Large intestine (tissue), 3 donors: ENCODE measurements around the gene SNRK. TPM values are rescaled to one million over a fixed set of nuclear protein-coding genes. Genes with fewer than 3 reads are reported as not detected.
A peak's percentile ranks its signal among the peaks of the same experiment; 100 is the strongest.

Experiments
- DNase-seq, 2 donors: peaks; one replicate each; pipeline versions ENCODE4 v3.0.0 to v3.0.0-alpha.2; 2013
- H3K27ac ChIP-seq: one replicate; pipeline ENCODE4 v1.5.1; 2013; ENCODE audit warnings: low read length
- H3K27me3 ChIP-seq: 2 replicates; pipeline ENCODE4 v1.6.1; 2013; ENCODE audit warnings: low read length; ENCODE audit not compliant: control insufficient read depth, insufficient read depth
- H3K36me3 ChIP-seq: 2 replicates; pipeline ENCODE4 v1.6.1; 2013; ENCODE audit warnings: low read length; ENCODE audit not compliant: control insufficient read depth, insufficient read depth
- H3K4me1 ChIP-seq: one replicate; pipeline ENCODE4 v1.6.1; 2013; ENCODE audit warnings: low read length; ENCODE audit not compliant: control insufficient read depth, insufficient read depth
- H3K4me3 ChIP-seq: one replicate; pipeline ENCODE4 v1.5.1; 2013; ENCODE audit warnings: low read length
- H3K9me3 ChIP-seq: one replicate; pipeline ENCODE4 v1.6.1; 2013; ENCODE audit warnings: mild to moderate bottlenecking, low read depth, low read length, moderate library complexity; ENCODE audit not compliant: control insufficient read depth
- WGBS: methylation state at CpG from one replicate; pipeline ENCODE4 v1.1.5; 2013; ENCODE audit warnings: low lambda C conversion rate; ENCODE audit not compliant: insufficient coverage; 5-methylcytosine and 5-hydroxymethylcytosine counted together
- polyA plus RNA-seq: library from polyadenylated mRNA; unstranded; fragments of 120-200 nt; gene quantifications from one replicate; pipeline ENCODE4 v1.2.1, GENCODE V29; 2013

Gene SNRK
- polyA plus RNA-seq, 1 donor, result 30.3 TPM

- no CpG with 5 or more reads among the region's 9 CpGs for WGBS
- H3K4me1 ChIP-seq, result no peaks in the 10 kb centered on the region
- H3K4me3 ChIP-seq, result no peak overlapping the region
- H3K36me3 ChIP-seq, result peaks cover 3% of the 10 kb centered on the region
- no peaks in the 10 kb centered on the region for H3K27me3 ChIP-seq
- no peak overlapping the region for H3K27ac ChIP-seq
- H3K9me3 ChIP-seq, result no peaks in the 10 kb centered on the region
- DNase-seq, result no peak
Measured at GRCh38 chr3:43366885-43367284, 80.5 kb downstream of the SNRK start.

GRCh38 chr3:43369404-43370292 is 83.3 kb downstream of the SNRK start:
- no peak for DNase-seq
- Histone ChIP-seq H3K27me3 (no peaks in the 10 kb centered on the region), H3K4me3 (no peak overlapping the region), H3K9me3 (no peaks in the 10 kb centered on the region), H3K36me3 (peaks cover 3% of the 10 kb centered on the region), H3K4me1 (no peaks in the 10 kb centered on the region), H3K27ac (no peak overlapping the region)
- WGBS, result no CpG with 5 or more reads among the region's 8 CpGs

DNA sequence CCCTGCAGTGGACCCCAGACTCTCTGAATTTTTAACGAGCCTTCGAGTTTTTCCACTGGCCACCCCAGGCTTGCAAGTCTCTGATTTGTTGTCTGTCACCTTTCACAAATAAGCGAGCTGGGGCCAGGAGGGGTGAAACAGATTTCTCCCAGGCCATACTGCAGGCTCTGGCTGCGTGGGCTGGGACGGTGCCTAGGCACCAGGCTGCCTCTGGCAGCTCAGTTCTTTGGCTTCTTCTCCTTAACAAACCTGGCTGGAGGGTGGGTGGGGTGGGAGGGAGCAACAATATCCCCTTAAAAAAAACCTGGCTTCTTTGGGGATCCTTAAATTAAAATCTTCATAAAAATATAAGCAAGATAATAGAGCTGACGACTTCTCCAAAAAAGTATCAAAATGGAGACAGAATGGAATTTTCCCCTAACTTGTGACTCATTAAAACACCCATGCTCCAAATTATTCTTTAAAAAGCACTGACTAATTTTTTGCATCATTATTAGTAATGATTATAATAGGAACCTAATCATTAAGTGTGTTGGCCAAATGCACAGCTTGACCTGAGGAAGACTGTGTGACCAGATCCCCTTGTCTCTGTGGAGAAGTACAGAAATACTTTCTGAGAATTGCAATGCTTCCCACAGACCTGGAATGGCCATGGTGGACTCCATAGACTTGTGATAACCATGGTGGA is 84.1 kb downstream of the SNRK start:
- H3K27ac ChIP-seq, result no peak overlapping the region
- H3K27me3 ChIP-seq, result no peaks in the 10 kb centered on the region
- WGBS, result 100% methylated on average over 1 of the region's 6 CpGs
- no peaks in the 10 kb centered on the region for H3K4me1 ChIP-seq
- no peak for DNase-seq
- no peaks in the 10 kb centered on the region for H3K36me3 ChIP-seq
- H3K9me3 ChIP-seq, result no peaks in the 10 kb centered on the region
- no peak overlapping the region for H3K4me3 ChIP-seq

DNA sequence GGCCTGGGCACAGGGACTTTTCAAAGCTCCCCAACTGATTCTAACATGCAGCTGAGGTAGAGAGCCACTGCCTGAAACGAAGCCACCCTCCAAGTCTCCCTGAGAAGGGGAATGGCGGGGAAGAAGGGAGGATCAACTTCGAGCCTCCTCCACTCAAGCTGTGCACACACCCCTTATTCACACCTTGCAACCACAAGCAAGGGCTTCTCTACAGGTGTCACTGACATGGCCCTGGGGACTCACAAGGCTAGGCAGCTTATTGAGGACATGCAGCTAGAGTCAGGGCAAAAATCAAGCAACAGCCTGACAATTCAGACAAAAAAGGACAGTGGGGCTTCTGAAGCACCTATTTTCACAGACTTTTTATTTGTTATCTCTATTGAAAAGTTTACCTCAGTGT is 85.2 kb downstream of the SNRK start:
- no peak overlapping the region for H3K27ac ChIP-seq
- no CpG with 5 or more reads among the region's 3 CpGs for WGBS
- DNase-seq, result no peak
- H3K4me3 ChIP-seq, result no peak overlapping the region
- H3K36me3 ChIP-seq, result no peaks in the 10 kb centered on the region
- H3K27me3 ChIP-seq, result no peaks in the 10 kb centered on the region
- no peaks in the 10 kb centered on the region for H3K9me3 ChIP-seq
- H3K4me1 ChIP-seq, result no peaks in the 10 kb centered on the region

GRCh38 chr3:43372007-43372740 is 85.8 kb downstream of the SNRK start:
- Histone ChIP-seq H3K27me3 (no peaks in the 10 kb centered on the region), H3K9me3 (no peaks in the 10 kb centered on the region), H3K4me1 (no peaks in the 10 kb centered on the region), H3K27ac (no peak overlapping the region), H3K36me3 (no peaks in the 10 kb centered on the region), H3K4me3 (no peak overlapping the region)
- DNase-seq, result no peak
- 100% methylated on average over 1 of the region's 10 CpGs for WGBS

DNA sequence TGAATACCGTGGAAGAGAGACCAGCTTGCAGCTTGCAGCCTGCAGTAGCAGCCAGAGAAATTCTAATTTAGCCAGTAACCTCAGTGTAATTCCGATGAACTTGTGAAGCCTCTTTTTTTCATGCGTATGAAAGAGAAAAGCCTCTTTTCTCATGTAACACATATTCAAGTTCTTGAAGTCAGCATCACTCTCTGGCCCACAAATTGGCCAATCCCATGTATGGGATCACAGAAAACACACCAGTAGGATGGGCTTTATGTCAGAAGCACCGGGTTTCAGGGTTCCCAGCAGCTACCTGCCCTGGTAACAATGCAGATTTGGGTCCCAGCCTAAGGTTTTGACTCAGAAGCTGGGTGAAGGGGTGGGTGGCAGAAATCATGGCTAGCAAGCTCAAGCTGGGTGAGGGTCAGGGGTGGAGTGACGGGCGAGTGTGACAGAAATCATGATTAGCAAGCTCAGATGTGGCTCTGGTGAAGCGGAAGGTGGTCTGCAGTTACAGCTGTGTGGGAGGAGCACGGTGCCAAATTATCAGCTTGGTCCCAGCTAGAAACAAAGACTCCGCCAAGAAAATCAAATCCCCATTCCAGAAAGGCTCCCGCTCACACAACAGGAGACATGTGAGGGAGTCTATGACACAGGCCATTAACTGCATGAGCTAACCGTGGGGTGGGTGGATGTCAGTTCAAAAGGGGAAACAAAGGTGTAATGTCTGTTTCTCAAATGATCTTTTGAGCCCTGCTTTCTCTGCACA is 86.6 kb downstream of the SNRK start:
- WGBS, result no CpG with 5 or more reads among the region's 11 CpGs
- no peak for DNase-seq
- H3K27ac ChIP-seq, result no peak overlapping the region

GRCh38 chr3:43373560-43373928 is 87.2 kb downstream of the SNRK start:
- no CpG with 5 or more reads among the region's 3 CpGs for WGBS
- H3K9me3 ChIP-seq, result no peaks in the 10 kb centered on the region
- no peaks in the 10 kb centered on the region for H3K27me3 ChIP-seq
- no peak overlapping the region for H3K27ac ChIP-seq
- no peak for DNase-seq
- H3K4me1 ChIP-seq, result no peaks in the 10 kb centered on the region
- H3K36me3 ChIP-seq, result no peaks in the 10 kb centered on the region
- no peak overlapping the region for H3K4me3 ChIP-seq

More for the DNA sequence above, 86.6 kb downstream of the SNRK start:
- Histone ChIP-seq H3K36me3 (no peaks in the 10 kb centered on the region), H3K9me3 (no peaks in the 10 kb centered on the region), H3K4me1 (no peaks in the 10 kb centered on the region), H3K27me3 (no peaks in the 10 kb centered on the region), H3K4me3 (no peak overlapping the region)

DNA sequence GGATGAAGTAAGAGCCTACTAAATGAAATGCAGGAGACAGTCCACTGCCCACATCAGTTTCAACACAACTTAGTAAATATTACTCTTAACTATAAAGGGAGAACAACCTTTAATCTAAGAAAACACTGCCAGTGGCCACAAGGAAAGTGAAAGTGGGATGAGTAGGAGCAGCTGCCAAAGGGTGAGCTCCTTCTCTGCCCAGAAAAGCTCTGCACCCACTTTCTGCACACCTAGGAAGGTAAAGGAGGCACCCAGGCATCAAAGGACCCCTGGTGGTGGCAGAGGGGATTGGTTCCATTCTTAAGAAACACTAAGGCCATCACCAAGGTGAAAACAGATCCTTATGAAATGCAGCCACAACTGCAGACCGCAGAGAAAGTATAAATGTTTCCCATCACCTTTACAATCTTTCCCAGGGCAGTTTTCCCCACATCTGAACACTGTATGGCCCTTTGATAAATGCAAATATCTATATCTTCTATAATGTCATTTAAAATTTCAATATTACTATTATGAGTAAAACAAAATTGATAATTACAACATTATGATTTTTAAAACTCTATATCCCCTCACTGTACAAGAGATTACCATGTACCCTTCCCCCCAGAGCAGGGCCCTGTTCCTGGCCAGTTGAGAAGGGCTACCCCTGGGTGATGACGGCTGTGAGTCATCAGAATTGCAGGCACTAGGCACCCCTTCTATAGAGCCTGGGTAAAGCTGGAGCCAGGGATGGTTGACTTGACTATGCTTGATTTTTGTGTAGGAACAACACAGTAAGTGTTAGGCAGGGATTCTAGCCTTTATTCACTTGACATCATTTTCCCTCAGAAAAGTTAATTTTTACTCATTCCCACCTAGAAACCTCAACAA is 92.0 kb downstream of the SNRK start:
- no peaks in the 10 kb centered on the region for H3K9me3 ChIP-seq
- peak; percentile 30 to 49 for DNase-seq
- WGBS, result no CpG with 5 or more reads among the region's 2 CpGs
- no peak overlapping the region for H3K4me3 ChIP-seq
- no peaks in the 10 kb centered on the region for H3K4me1 ChIP-seq
- H3K36me3 ChIP-seq, result no peaks in the 10 kb centered on the region
- H3K27ac ChIP-seq, result no peak overlapping the region
- no peaks in the 10 kb centered on the region for H3K27me3 ChIP-seq

DNA sequence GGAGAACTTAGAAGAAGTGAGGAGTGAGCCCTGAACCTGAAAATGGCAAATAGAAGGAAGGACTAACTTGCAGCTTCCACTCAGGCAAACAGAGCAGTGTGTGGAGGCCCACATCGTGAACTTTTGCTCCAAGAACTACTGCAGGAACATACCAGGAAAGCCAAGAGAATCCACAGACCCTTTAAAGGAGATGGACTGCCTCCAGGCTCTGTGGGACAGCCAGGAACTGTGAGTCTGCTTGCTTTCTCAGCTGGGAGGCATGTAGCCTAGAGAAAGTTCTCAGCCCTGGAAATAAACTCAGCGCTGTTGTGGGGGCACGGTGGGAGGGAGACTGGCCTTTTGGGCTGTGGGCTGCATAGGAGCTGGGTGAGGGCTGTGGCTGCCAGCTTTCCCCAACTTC is 93.0 kb downstream of the SNRK start:
- no peaks in the 10 kb centered on the region for H3K27me3 ChIP-seq
- H3K36me3 ChIP-seq, result no peaks in the 10 kb centered on the region
- H3K27ac ChIP-seq, result no peak overlapping the region
- no peaks in the 10 kb centered on the region for H3K9me3 ChIP-seq
- no peak for DNase-seq
- WGBS, result no CpG with 5 or more reads among the region's 3 CpGs
- no peaks in the 10 kb centered on the region for H3K4me1 ChIP-seq
- no peak overlapping the region for H3K4me3 ChIP-seq
